Upper lobe of right lung (tissue), 1 donor: ENCODE measurements around the gene PACS1. TPM values are rescaled to one million over a fixed set of nuclear protein-coding genes. Genes with fewer than 3 reads are reported as not detected.

Experiments used
- ATAC-seq: fragments of 200-7000 bp; cut with Tn5 transposase; one replicate; pipeline ENCODE4 v1.9.1; 2020; ENCODE audit warnings: mild to moderate bottlenecking, moderate library complexity
- DNase-seq: peaks from one replicate; pipeline ENCODE4 v3.0.0-alpha.2; 2020
- H3K27ac ChIP-seq: fragments of 200-600 bp; one replicate; pipeline ENCODE4 v1.8.0; 2022
- H3K27me3 ChIP-seq: fragments of 200-600 bp; one replicate; pipeline ENCODE4 v1.8.0; 2022; ENCODE audit warnings: mild to moderate bottlenecking
- H3K36me3 ChIP-seq: fragments of 200-600 bp; one replicate; pipeline ENCODE4 v1.8.0; 2022
- H3K4me1 ChIP-seq: fragments of 200-600 bp; one replicate; pipeline ENCODE4 v1.8.0; 2022
- H3K4me3 ChIP-seq: fragments of 200-600 bp; one replicate; pipeline ENCODE4 v1.8.0; 2022; ENCODE audit warnings: mild to moderate bottlenecking
- H3K9me3 ChIP-seq: fragments of 200-600 bp; one replicate; pipeline ENCODE4 v1.8.0; 2022
- intact Hi-C: fragments of 100-400 bp; cut with DNase I; formaldehyde crosslinking; loops from one replicate; pipeline ENCODE4 v1.11.0; 2022
- total RNA-seq: library from RNA; stranded (reverse); fragmentation: NEBNext Ultra II Directional; extraction: Animal tissue kit (Norgen Biotek cat#: 25700); gene quantifications from one replicate; pipeline ENCODE4 v1.2.1, GENCODE V29; 2021
- TF ChIP-seq, protein P1 (sequence below): fragments of 200-600 bp; IDR thresholded peaks from one replicate; pipeline ENCODE4 v1.8.0; 2022; ENCODE audit warnings: antibody characterized with exemption
- donor health status: DM: no; HTN: yes; CAD: no; lungs with severe emphysema.

PACS1 gene
- total RNA-seq, 1 donor from 2014 or later = 55.9 TPM

DNA sequence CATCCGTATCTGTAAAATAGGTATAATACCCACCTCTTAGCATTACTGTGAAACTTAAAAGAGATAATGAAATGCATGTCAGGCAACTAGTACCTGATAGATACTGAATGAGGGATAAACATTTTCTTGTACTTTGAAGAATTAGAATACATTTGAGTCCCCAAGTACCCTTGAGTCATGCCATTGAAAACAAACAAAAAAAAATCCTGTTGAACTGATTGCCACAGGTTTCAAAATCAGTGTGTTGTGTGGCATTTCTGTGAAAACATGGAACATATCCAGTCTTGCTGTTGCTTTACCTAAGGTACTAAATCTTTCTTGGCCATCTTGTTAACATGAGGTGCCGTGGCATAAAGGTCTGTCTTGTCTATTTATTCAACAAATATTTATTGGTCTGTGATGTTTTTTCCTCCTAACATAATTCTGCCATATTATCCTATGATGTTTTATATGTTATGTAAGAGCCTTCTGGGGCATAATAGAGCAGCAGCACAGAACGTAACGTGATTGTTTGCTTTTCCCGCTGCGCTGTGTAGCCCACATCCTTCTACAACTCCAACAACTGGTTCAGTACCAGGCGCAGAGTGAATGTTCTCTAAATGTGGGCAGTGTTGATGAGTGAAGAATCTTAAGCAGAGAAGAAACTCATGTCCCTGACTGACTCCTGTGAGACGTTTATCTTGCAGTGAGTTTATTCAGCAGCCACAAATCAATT lies 119.1 kb downstream of the PACS1 start:
- H3K36me3 ChIP-seq = peaks cover 9% of the 10 kb centered on the region
- H3K27ac ChIP-seq = no peak overlapping the region
- no peaks in the 10 kb centered on the region for H3K4me1 ChIP-seq
- no peaks in the 10 kb centered on the region for H3K9me3 ChIP-seq
- intact Hi-C loops = no loop called here
- TF ChIP-seq, protein P1, sequence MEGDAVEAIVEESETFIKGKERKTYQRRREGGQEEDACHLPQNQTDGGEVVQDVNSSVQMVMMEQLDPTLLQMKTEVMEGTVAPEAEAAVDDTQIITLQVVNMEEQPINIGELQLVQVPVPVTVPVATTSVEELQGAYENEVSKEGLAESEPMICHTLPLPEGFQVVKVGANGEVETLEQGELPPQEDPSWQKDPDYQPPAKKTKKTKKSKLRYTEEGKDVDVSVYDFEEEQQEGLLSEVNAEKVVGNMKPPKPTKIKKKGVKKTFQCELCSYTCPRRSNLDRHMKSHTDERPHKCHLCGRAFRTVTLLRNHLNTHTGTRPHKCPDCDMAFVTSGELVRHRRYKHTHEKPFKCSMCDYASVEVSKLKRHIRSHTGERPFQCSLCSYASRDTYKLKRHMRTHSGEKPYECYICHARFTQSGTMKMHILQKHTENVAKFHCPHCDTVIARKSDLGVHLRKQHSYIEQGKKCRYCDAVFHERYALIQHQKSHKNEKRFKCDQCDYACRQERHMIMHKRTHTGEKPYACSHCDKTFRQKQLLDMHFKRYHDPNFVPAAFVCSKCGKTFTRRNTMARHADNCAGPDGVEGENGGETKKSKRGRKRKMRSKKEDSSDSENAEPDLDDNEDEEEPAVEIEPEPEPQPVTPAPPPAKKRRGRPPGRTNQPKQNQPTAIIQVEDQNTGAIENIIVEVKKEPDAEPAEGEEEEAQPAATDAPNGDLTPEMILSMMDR = no peak
- no peak for ATAC-seq
- no peak for DNase-seq
- H3K4me3 ChIP-seq = no peak overlapping the region
- H3K27me3 ChIP-seq = no peaks in the 10 kb centered on the region

DNA sequence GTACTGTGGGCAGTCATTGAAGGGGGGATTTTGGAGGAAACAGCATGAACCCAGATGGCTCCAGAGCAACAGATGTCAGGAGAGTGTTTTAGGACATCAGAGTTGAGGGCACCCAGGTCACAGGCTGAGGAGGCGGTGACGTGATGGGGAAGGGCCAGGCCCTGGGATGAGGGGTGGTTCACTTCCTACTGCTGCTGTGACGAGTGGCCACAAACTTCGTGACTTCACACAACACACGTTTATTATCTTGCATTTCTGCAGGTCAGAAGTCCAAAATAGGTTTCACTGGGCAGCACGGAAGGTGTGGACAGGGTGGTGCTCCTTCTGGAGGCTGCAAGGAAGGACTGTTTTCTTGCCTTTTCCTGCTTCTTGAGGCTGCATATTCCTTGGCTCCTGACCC lies 120.7 kb downstream of the PACS1 start:
- ATAC-seq = peak; percentile 35

DNA sequence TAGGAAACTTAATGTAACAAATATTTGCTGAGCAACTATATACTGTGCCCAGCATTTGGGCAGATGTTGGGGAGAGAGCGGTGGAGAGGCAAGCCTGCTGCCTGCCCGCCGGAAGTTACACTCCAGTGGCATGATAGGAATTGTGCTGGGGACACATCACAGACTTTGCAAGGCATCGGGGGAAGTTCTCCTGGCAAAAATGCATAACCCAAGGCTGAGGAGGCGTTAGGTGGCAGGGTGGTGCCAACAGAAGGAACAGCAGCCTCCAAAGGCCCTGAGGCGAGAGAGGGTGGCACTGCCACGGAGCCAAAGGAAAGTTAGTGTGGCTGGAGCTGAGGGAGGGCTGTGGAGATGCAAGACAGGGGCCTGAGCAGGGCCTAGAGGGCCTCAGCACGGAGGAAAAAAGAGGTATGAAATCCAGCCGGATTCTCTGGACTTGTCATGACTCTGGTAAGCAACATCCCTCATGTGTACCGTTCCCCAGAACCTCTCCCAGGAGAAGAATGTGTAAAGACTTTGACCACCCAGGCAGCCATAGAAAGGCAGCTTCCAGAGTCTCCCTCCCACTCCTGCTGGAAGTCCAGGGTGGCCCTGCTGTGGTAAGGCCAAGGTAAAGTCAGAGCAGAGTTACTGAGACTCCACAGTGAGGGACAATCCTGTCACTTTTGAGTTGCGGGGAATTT lies 122.2 kb downstream of the PACS1 start:
- no peaks in the 10 kb centered on the region for H3K9me3 ChIP-seq
- H3K36me3 ChIP-seq = peaks cover 21% of the 10 kb centered on the region
- TF ChIP-seq, protein P1 = no peak
- ATAC-seq (peak; percentile 47), DNase-seq (no peak)
- intact Hi-C loops = no loop called here
- H3K4me3 ChIP-seq = no peak overlapping the region
- no peak overlapping the region for H3K27ac ChIP-seq
- no peaks in the 10 kb centered on the region for H3K4me1 ChIP-seq
- H3K27me3 ChIP-seq = no peaks in the 10 kb centered on the region

More for the DNA sequence above, 120.7 kb downstream of the PACS1 start:
- Histone ChIP-seq H3K4me3 (no peak overlapping the region), H3K9me3 (no peaks in the 10 kb centered on the region), H3K27ac (no peak overlapping the region), H3K36me3 (peaks cover 21% of the 10 kb centered on the region), H3K27me3 (no peaks in the 10 kb centered on the region), H3K4me1 (no peaks in the 10 kb centered on the region)
- intact Hi-C loops = no loop called here
- DNase-seq = no peak
- TF ChIP-seq, protein P1 = no peak

DNA sequence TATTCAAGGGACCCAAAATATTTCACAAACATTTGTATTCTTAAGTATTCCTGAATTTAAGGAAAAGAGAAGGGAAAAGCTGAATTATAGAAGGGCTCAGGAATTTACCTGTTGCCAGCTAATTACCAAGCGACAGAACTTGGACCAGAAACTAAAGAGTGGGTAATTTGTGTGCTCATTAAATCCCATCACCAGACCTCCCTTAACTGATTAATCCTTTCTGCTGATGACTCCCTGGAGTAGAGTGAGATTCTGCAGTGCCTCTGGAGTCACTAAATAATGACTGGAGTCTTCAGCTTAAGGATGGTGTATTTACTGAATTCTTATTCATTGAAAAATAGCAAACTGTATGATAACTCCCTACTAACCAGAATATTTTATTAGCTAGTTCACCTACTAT lies 124.3 kb downstream of the PACS1 start:
- Histone ChIP-seq H3K27me3 (no peaks in the 10 kb centered on the region), H3K36me3 (peaks cover 21% of the 10 kb centered on the region), H3K9me3 (no peaks in the 10 kb centered on the region), H3K4me3 (no peak overlapping the region), H3K27ac (no peak overlapping the region), H3K4me1 (no peaks in the 10 kb centered on the region)
- ATAC-seq (no peak), DNase-seq (no peak)
- TF ChIP-seq, protein P1 = no peak
- intact Hi-C loops = no loop called here

DNA sequence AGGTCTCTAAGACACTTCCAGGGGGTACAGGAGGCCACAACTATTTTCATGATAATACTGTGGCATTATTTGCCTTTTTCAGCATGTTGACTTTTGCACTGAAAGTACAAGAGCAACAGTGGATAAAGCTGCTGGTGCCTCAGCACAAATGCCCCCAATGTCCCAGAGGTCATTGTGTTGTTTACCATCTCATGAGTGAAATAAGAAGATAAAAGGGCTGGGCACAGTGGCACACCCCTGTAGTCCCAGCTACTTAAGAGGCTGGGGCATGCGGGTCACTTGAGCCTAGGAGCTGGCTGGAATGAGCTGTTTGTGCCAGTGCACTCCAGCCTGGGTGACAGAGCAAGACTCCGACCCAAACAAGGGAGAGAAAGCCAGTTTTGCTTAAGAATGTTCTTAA lies 125.8 kb downstream of the PACS1 start:
- no peaks in the 10 kb centered on the region for H3K4me1 ChIP-seq
- DNase-seq = no peak
- H3K27ac ChIP-seq = no peak overlapping the region
- intact Hi-C loops = no loop called here
- no peak overlapping the region for H3K4me3 ChIP-seq
- H3K27me3 ChIP-seq = no peaks in the 10 kb centered on the region
- H3K36me3 ChIP-seq = peaks cover 21% of the 10 kb centered on the region
- peak; percentile 89 for ATAC-seq
- TF ChIP-seq, protein P1 = no peak
- H3K9me3 ChIP-seq = no peaks in the 10 kb centered on the region
